Mammary epithelial cell (primary cell): ENCODE results near the gene ANAPC7.

Source experiments
- EZH2 ChIP-seq: IDR thresholded peaks from 2 replicates; pipeline ENCODE4 v1.6.1; 2012; ENCODE audit warnings: low read length, inconsistent platforms, borderline replicate concordance
- TF ChIP-seq, protein P1 (sequence below), 2 donors: IDR thresholded peaks in 1 of 2; conservative IDR thresholded peaks in 1 of 2; 2 replicates each; pipeline ENCODE4 v1.5.1; 2011 to 2012; ENCODE audit warnings: inconsistent platforms in 2 of 2, low read length in 2 of 2, mild to moderate bottlenecking in 2 of 2, control low read depth in 1 of 2, low read depth in 1 of 2; ENCODE audit not compliant: insufficient read depth in 1 of 2; ENCODE audit errors: extremely low read depth in 1 of 2

DNA sequence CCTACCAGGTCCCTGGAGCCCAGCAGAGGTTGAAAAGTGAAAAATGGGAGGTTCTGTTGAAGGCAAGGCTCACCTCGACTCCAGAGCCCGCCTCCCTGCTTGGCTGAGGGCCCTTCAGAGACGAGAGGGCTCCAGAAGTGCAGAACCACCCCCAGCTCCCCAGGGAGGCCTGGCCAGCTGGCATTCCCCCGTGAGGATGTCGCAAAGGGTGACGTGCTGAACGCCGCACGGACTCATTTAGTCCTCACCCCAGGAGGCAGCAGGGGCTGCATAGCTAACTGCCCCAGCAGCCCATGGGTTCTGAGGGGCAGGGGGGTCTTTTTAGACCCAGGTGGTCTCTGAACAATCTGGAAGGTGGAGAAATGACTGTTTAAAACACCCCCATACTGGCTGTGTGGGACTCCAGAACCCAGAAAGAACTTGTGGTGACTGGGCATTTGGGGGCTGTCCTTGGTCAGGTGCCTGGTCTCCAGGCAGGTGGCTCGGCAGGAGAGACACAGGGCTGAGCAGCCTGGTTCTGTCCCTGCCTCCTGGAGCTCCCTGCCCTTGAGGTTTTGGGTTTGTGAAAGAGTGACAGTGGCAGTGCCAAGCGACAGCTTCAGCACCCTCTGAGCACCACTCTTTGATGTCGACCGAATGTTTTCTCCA lies 32.0 kb downstream of the ANAPC7 start:
- TF ChIP-seq, protein P1, sequence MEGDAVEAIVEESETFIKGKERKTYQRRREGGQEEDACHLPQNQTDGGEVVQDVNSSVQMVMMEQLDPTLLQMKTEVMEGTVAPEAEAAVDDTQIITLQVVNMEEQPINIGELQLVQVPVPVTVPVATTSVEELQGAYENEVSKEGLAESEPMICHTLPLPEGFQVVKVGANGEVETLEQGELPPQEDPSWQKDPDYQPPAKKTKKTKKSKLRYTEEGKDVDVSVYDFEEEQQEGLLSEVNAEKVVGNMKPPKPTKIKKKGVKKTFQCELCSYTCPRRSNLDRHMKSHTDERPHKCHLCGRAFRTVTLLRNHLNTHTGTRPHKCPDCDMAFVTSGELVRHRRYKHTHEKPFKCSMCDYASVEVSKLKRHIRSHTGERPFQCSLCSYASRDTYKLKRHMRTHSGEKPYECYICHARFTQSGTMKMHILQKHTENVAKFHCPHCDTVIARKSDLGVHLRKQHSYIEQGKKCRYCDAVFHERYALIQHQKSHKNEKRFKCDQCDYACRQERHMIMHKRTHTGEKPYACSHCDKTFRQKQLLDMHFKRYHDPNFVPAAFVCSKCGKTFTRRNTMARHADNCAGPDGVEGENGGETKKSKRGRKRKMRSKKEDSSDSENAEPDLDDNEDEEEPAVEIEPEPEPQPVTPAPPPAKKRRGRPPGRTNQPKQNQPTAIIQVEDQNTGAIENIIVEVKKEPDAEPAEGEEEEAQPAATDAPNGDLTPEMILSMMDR (conservative IDR thresholded peaks at IDR 0.05 in 1 of 2, IDR thresholded peaks at IDR 0.05 in 1 of 2; ENCODE audit: extremely low read depth in 1 of 2, insufficient read depth in 1 of 2, low read depth in 1 of 2, low read length in 2 of 2): no peak
- TF ChIP-seq EZH2: no peak
